ENCODE measurements around the gene LSP1. TPM values are rescaled to one million over a fixed set of nuclear protein-coding genes. Genes with fewer than 3 reads are reported as not detected.

The LSP1 gene
- total and polyA plus RNA-seq, 2 experiments from 2014 or later: 29.9 to 47.0 TPM

DNA sequence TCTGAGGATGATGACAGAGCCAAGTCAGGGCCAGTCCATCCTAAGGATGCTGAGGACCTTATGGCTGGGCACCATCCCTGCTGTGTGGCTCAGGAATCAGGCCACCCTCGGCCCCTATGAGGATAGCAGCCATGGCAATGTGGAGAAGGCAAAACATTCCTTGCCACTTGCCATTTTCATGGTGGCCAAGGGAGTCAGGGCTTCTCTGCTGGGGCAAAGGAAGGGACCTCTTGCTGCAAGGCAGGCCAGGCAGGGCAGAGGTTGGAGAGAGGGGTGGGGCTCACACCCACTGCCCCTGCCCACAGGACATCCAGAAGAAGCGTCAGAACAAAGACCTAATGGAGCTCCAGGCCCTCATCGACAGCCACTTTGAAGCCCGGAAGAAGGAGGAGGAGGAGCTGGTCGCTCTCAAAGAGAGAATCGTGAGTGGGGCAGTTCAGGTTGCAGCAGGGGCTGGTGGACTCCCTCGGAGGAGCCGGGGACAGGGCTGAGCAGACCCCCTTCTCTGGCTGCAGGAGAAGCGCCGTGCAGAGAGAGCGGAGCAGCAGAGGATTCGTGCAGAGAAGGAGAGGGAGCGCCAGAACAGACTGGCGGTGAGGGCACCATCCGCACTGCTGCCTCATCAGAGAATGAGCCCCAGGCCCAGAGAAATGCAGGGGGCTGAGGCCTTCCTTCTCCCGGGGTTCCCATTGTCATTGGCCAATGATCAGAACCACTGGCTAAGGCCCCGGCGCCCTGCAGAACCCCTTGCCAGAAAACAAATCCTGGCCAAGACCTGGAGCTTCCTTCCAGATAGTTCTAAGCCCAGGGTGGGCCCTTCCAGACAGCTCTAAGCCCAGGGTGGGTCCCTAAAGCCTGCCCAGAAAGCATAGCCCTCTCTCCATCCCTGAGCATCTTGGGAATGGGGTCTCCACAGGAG is 80.8 kb downstream of the LSP1 start:
- Histone ChIP-seq H3K36me3 (replicated peaks; ENCODE audit: insufficient read depth, low read depth) (no peaks in the 10 kb centered on the region), H3K4me3 (no peak overlapping the region), H3K27me3 (no peaks in the 10 kb centered on the region), H3K9me3 (ENCODE audit: low read depth) (no peaks in the 10 kb centered on the region), H3K4me2 (no peak overlapping the region), H3K9me2 (replicated peaks; ENCODE audit: insufficient read depth) (no peaks in the 10 kb centered on the region), H2AFZ (no peak overlapping the region), H3K79me2 (no peaks in the 10 kb centered on the region), H4K20me1 (ENCODE audit: insufficient read depth, poor library complexity, severe bottlenecking) (no peaks in the 10 kb centered on the region), H3K4me1 (ENCODE audit: insufficient read depth) (peaks cover 17% of the 10 kb centered on the region), H3K27ac (no peak overlapping the region)
- no peak for DNase-seq (ENCODE audit: low spot score)
- 89% methylated on average over 18 of the region's 18 CpGs for WGBS (ENCODE audit: low lambda C conversion rate, missing lambda C conversion rate)
- TF ChIP-seq EZH2 (IDR thresholded peaks at IDR 0.05; ENCODE audit: borderline replicate concordance) (no peak), EZH2phosphoT487 (IDR thresholded peaks at IDR 0.05; ENCODE audit: low read depth, severe bottlenecking, unreplicated experiment) (no peak), CTCF (IDR thresholded peaks at IDR 0.05; ENCODE audit: poor library complexity) (no peak)

- WGBS (ENCODE audit: low lambda C conversion rate, missing lambda C conversion rate): 85% methylated on average over 24 of the region's 24 CpGs
- H3K27ac ChIP-seq: no peak overlapping the region
- no peaks in the 10 kb centered on the region for H3K79me2 ChIP-seq
- H3K9me3 ChIP-seq (ENCODE audit: low read depth): no peaks in the 10 kb centered on the region
- no peaks in the 10 kb centered on the region for H3K27me3 ChIP-seq
- peaks cover 21% of the 10 kb centered on the region for H3K4me1 ChIP-seq (ENCODE audit: insufficient read depth)
- H3K36me3 ChIP-seq (replicated peaks; ENCODE audit: insufficient read depth, low read depth): no peaks in the 10 kb centered on the region
- H3K4me2 ChIP-seq: no peak overlapping the region
- TF ChIP-seq EZH2 (IDR thresholded peaks at IDR 0.05; ENCODE audit: borderline replicate concordance) (no peak), CTCF (IDR thresholded peaks at IDR 0.05; ENCODE audit: poor library complexity) (no peak), EZH2phosphoT487 (IDR thresholded peaks at IDR 0.05; ENCODE audit: low read depth, severe bottlenecking, unreplicated experiment) (no peak)
- no peaks in the 10 kb centered on the region for H3K9me2 ChIP-seq (replicated peaks; ENCODE audit: insufficient read depth)
- no peak overlapping the region for H2AFZ ChIP-seq
- no peak for DNase-seq (ENCODE audit: low spot score)
- H3K4me3 ChIP-seq: no peak overlapping the region
- H4K20me1 ChIP-seq (ENCODE audit: insufficient read depth, poor library complexity, severe bottlenecking): no peaks in the 10 kb centered on the region
Observed at GRCh38 chr11:1934335-1935155, 81.7 kb downstream of the LSP1 start.

DNA sequence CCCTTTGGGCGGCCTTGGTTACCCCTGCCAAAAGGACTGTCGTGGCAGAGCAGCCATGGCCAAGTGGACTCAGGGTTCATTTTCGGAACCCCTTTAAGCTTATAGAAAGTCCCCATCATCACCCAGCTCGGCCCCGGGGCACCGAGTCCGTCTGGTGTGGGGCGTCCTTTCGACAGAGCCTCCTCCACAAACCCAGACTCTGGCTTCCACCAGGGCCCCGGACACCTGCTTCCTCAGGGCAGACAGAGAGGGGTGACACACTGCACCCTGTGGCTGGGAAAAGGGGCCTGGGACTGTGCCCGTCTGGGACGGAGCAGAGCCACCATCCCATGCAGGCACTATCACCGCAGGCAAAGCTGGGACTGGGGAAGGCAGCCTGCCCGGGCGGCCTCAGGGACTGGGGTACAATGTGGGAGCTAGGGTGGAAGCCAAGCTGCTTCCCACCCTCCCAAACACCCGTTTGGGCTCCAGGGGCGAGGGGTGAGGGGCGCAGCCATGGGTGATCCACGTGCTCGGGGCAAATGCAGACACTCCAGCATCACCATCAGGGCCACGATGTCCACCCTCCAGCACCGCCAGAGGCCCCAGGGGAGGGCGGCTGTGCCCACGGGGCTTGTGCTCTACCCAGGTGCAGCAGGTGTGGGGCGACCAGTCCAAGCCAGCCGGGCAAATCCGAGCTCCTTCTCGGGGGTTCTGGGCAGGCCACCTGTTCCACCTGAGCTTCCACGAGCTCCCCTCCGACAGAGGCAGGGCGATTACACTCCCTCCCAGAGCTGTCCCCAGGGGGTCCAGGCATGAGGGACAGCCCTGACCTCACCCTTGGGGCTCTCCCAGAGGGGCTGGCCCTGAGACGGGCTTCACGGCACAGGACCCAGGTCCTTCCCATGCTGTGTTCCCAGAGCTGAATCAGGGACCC is 82.5 kb downstream of the LSP1 start:
- Histone ChIP-seq H3K4me1 (ENCODE audit: insufficient read depth) (peaks cover 21% of the 10 kb centered on the region), H3K4me2 (no peak overlapping the region), H3K9me3 (ENCODE audit: low read depth) (no peaks in the 10 kb centered on the region), H3K27me3 (no peaks in the 10 kb centered on the region), H3K27ac (no peak overlapping the region), H3K4me3 (no peak overlapping the region), H3K36me3 (replicated peaks; ENCODE audit: insufficient read depth, low read depth) (no peaks in the 10 kb centered on the region), H3K9me2 (replicated peaks; ENCODE audit: insufficient read depth) (no peaks in the 10 kb centered on the region), H4K20me1 (ENCODE audit: insufficient read depth, poor library complexity, severe bottlenecking) (no peaks in the 10 kb centered on the region), H2AFZ (no peak overlapping the region), H3K79me2 (no peaks in the 10 kb centered on the region)
- DNase-seq (ENCODE audit: low spot score): no peak
- 90% methylated on average over 33 of the region's 33 CpGs for WGBS (ENCODE audit: low lambda C conversion rate, missing lambda C conversion rate)
- no peak for TF ChIP-seq CTCF (IDR thresholded peaks at IDR 0.05; ENCODE audit: poor library complexity)
